Common myeloid progenitor, CD34-positive (primary cell): ENCODE measurements around the gene DIP2A.

Experiments used
- CTCF ChIA-PET: fragments of 350-600 bp; sonication (Branson Sonifier 250); formaldehyde crosslinking; loops from one replicate; lab custom pipeline; 2021; ENCODE audit warnings: antibody characterized with exemption; lab: Charles Lee
- POLR2A ChIA-PET: fragments of 350-600 bp; sonication (Branson Sonifier 250); formaldehyde crosslinking; loops from one replicate; lab custom pipeline; 2021; ENCODE audit warnings: antibody characterized with exemption; lab: Charles Lee
- DNase-seq, 3 donors: peaks; one replicate each; pipeline versions ENCODE4 v3.0.0 to v3.0.0-alpha.2; 2013
- H3K27ac ChIP-seq, 2 experiments: 1 replicate in 1 of 2; 2 replicates in 1 of 2; pipeline ENCODE4 v1.7.0; 2013; ENCODE audit warnings: inconsistent platforms in 2 of 2, low read length in 2 of 2, mild to moderate bottlenecking in 2 of 2, low read depth in 1 of 2, moderate library complexity in 1 of 2; ENCODE audit not compliant: severe bottlenecking in 2 of 2, insufficient read depth in 1 of 2, poor library complexity in 1 of 2
- H3K27me3 ChIP-seq, 5 experiments: replicated peaks in 2 of 5; 1 replicate in 3 of 5; 2 replicates in 2 of 5; pipeline versions ENCODE4 v1.6.1 to v1.7.0; 2013; ENCODE audit warnings: low read length in 4 of 5, mild to moderate bottlenecking in 2 of 5, moderate library complexity in 2 of 5, inconsistent platforms in 1 of 5; ENCODE audit not compliant: insufficient read depth in 5 of 5, control insufficient read depth in 4 of 5
- H3K36me3 ChIP-seq, 4 experiments: 1 replicate in 2 of 4; 2 replicates in 2 of 4; pipeline versions ENCODE4 v1.6.1 to v1.7.0; 2013; ENCODE audit warnings: low read length in 3 of 4, control low read depth in 1 of 4, mild to moderate bottlenecking in 1 of 4; ENCODE audit not compliant: control insufficient read depth in 4 of 4, insufficient read depth in 4 of 4
- H3K4me1 ChIP-seq, 4 experiments: 1 replicate in 3 of 4; 2 replicates in 1 of 4; pipeline versions ENCODE4 v1.6.1 to v1.7.1; 2013; ENCODE audit warnings: low read length in 3 of 4, mild to moderate bottlenecking in 3 of 4, control low read depth in 1 of 4, inconsistent platforms in 1 of 4, moderate library complexity in 1 of 4; ENCODE audit not compliant: control insufficient read depth in 4 of 4, insufficient read depth in 4 of 4; ENCODE audit errors: control extremely low read depth in 1 of 4
- H3K4me3 ChIP-seq, 7 experiments: 1 replicate in 4 of 7; 2 replicates in 3 of 7; pipeline versions ENCODE4 v1.5.1 to v1.7.0; 2013; ENCODE audit warnings: mild to moderate bottlenecking in 7 of 7, low read length in 6 of 7, moderate library complexity in 6 of 7, inconsistent platforms in 2 of 7, low read depth in 2 of 7, control low read depth in 1 of 7; ENCODE audit not compliant: insufficient read depth in 4 of 7, control insufficient read depth in 1 of 7; ENCODE audit errors: extremely low read depth in 1 of 7
- H3K9me3 ChIP-seq, 5 experiments: 1 replicate in 4 of 5; 2 replicates in 1 of 5; pipeline versions ENCODE4 v1.6.1 to v1.7.1; 2013; ENCODE audit warnings: low read length in 4 of 5, mild to moderate bottlenecking in 2 of 5, inconsistent platforms in 1 of 5, low read depth in 1 of 5, moderate library complexity in 1 of 5; ENCODE audit not compliant: control insufficient read depth in 4 of 5, insufficient read depth in 2 of 5; ENCODE audit errors: control extremely low read depth in 1 of 5
- WGBS: methylation state at CpG from one replicate; pipeline ENCODE4 v1.1.5; 2013; ENCODE audit not compliant: insufficient coverage; 5-methylcytosine and 5-hydroxymethylcytosine counted together

DIP2A gene

DNA sequence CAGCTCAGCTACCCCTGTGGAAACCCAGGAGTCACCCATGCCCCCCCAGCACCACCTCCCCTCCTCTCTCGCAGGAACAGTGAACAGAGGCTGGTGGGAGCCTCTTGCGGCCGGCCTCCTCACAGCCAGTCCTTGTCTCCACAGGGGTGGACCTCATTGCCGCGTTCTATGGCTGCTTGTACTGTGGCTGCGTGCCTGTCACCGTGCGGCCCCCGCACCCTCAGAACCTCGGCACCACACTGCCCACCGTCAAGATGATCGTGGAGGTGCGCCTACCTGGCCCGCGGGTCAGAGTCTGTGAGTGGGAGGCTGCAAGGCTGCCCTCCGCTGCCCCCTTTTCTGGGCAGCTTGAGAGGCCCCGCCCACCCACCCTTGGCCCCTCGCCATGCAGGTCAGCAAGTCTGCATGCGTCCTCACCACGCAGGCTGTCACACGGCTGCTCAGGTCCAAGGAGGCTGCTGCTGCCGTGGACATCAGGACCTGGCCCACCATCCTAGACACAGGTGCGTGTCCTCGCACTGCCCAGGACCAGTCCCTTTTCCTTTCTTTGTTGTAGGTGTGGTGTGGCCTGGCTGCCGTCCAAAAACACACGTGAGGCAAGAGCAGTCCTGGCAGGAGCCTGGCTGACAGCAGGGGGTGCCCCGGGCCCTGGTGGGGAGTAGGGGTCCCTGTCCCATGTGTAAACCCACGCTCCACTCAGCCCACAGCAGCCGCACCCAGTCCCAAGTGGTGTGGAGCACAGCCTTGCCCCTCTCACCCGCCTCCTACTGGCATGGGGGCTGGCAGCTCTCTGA, 95.9 kb downstream of the DIP2A start:
- ChIA-PET POLR2A (no interaction called here), CTCF (interaction anchor here (1.3 kb wide), 1 partner anchor 83 kb away, joined by 4 read pairs; no protein-coding TSS in a partner anchor)

DNA sequence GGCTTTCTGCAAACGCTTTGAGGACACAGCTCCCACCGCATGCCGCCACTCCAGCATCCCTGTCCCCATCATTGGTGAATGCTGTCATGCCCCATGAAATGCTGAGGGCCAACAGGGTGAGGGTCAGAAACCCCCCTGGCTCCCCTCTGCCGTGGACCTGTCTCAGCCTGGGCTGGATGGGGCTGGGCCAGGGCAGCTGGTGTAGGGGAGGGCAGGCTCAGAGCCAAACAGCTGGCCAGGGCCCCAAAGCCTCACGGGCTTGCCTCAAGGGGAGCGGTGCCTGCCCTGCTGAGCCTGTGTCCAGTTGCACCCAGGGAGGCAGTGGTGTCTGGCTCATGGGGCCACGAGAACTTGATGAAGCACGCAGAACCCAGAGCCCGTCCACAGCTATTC, 96.5 kb downstream of the DIP2A start:
- Histone ChIP-seq H3K4me3 (no peak overlapping the region), H3K27me3 (no peaks in the 10 kb centered on the region), H3K4me1 (peaks cover 7 to 36% (median 26%) of the 10 kb centered on the region in 4 experiments), H3K36me3 (peaks cover 0 to 66% (median 42%) of the 10 kb centered on the region in 4 experiments), H3K27ac (no peak overlapping the region), H3K9me3 (no peaks in the 10 kb centered on the region)
- 98% methylated on average over 9 of the region's 9 CpGs for WGBS
- POLR2A ChIA-PET = no interaction called here
- CTCF ChIA-PET = no interaction called here
- DNase-seq = no peak

More for the DNA sequence above, 95.9 kb downstream of the DIP2A start:
- H3K4me3 ChIP-seq = no peak overlapping the region
- H3K27ac ChIP-seq = no peak overlapping the region
- DNase-seq = no peak
- H3K9me3 ChIP-seq = no peaks in the 10 kb centered on the region
- WGBS = 94% methylated on average over 24 of the region's 30 CpGs
- H3K36me3 ChIP-seq = peaks cover 0 to 62% (median 41%) of the 10 kb centered on the region in 4 experiments
- peaks cover 7 to 35% (median 26%) of the 10 kb centered on the region in 4 experiments for H3K4me1 ChIP-seq
- no peaks in the 10 kb centered on the region for H3K27me3 ChIP-seq

- Histone ChIP-seq H3K4me1 (peaks cover 7 to 31% (median 24%) of the 10 kb centered on the region in 4 experiments), H3K27ac (no peak overlapping the region), H3K9me3 (no peaks in the 10 kb centered on the region), H3K27me3 (no peaks in the 10 kb centered on the region), H3K4me3 (no peak overlapping the region), H3K36me3 (peaks cover 0 to 66% (median 44%) of the 10 kb centered on the region in 4 experiments)
- POLR2A ChIA-PET = no interaction called here
- CTCF ChIA-PET = no interaction called here
- WGBS = 99% methylated on average over 16 of the region's 16 CpGs
- DNase-seq = no peak
These were observed 97.0 kb downstream of the DIP2A start for GRCh38 chr21:46555678-46556077.

DNA sequence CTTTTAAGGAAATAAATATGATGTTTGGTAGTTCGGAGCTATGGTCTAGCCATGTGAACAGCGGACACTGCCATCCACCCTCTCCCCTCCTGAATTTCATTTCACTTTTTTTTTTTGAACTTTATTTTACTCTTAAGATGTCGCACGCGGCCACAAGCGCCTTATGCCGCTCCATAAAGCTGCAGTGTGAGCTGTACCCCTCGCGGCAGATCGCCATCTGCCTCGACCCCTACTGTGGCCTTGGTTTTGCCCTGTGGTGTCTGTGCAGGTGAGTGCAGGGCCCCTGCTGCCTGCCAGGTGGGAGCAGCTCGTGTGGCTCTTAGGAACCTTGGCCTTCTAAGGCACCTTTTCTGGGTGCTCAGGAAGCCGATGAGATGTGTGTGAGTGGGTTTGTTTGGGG, 98.1 kb downstream of the DIP2A start:
- CTCF ChIA-PET = no interaction called here
- no peak for DNase-seq
- 100% methylated on average over 9 of the region's 13 CpGs for WGBS
- no peaks in the 10 kb centered on the region for H3K27me3 ChIP-seq
- H3K9me3 ChIP-seq = no peaks in the 10 kb centered on the region
- H3K4me1 ChIP-seq = peaks cover 7 to 23% (median 16%) of the 10 kb centered on the region in 4 experiments
- H3K36me3 ChIP-seq = peaks cover 0 to 75% (median 51%) of the 10 kb centered on the region in 4 experiments
- no peak overlapping the region for H3K4me3 ChIP-seq
- POLR2A ChIA-PET = no interaction called here
- no peak overlapping the region for H3K27ac ChIP-seq

GRCh38 chr21:46557469-46557868, 98.8 kb downstream of the DIP2A start:
- no peaks in the 10 kb centered on the region for H3K9me3 ChIP-seq
- no peak for DNase-seq
- no peaks in the 10 kb centered on the region for H3K27me3 ChIP-seq
- no peak overlapping the region for H3K27ac ChIP-seq
- ChIA-PET POLR2A (no interaction called here), CTCF (interaction anchor here (0.6 to 0.8 kb wide), 2 partner anchors 14 to 95 kb away, joined by 3 read pairs; no protein-coding TSS in a partner anchor)
- 97% methylated on average over 11 of the region's 14 CpGs for WGBS
- peaks cover 3 to 81% (median 56%) of the 10 kb centered on the region in 4 experiments for H3K36me3 ChIP-seq
- H3K4me3 ChIP-seq = no peak overlapping the region
- peaks cover 3 to 16% (median 9%) of the 10 kb centered on the region in 4 experiments for H3K4me1 ChIP-seq

DNA sequence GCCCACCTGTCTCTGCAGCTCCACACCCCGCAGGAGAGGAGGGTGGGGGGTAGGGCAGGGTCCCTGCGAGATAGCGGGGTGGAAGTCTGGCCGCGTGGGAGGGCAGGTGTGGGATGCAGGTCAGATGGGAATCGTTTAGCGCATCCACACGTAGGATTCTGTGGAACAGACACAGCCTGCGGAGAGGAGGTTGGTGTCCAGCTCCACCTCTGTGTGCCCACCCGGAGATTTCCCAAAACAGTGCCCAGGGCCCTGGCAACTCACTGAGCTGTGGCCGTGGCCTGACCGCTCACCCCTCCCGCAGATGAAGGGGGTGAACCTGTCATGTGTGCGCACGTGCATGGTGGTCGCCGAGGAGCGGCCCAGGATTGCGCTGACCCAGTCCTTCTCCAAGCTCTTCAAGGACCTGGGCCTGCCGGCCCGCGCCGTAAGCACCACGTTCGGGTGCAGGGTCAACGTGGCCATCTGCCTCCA, 99.3 kb downstream of the DIP2A start:
- Histone ChIP-seq H3K9me3 (no peaks in the 10 kb centered on the region), H3K4me3 (no peak overlapping the region), H3K27ac (no peak overlapping the region), H3K4me1 (peaks cover 0 to 11% (median 5%) of the 10 kb centered on the region in 4 experiments), H3K27me3 (no peaks in the 10 kb centered on the region), H3K36me3 (peaks cover 3 to 86% (median 60%) of the 10 kb centered on the region in 4 experiments)
- no peak for DNase-seq
- WGBS = 97% methylated on average over 25 of the region's 26 CpGs
- ChIA-PET CTCF (interaction anchor here (0.6 to 0.8 kb wide), 2 partner anchors 14 to 95 kb away, joined by 3 read pairs; no protein-coding TSS in a partner anchor), POLR2A (no interaction called here)
